ENCODE data around the gene MYRF. TPM values are rescaled to one million over a fixed set of nuclear protein-coding genes. Genes with fewer than 3 reads are reported as not detected.
A peak's percentile ranks its signal among the peaks of the same experiment; 100 is the strongest.

Gene MYRF
- total RNA-seq, 1 donor from 2014 or later: 0.30 TPM

GRCh38 chr11:61751384-61751783 is 1.1 kb upstream of the MYRF start:
- no peak for ATAC-seq
- intact Hi-C loops (cut with DNase I): no loop called here
- no peak for DNase-seq (ENCODE audit: missing footprints)

DNA sequence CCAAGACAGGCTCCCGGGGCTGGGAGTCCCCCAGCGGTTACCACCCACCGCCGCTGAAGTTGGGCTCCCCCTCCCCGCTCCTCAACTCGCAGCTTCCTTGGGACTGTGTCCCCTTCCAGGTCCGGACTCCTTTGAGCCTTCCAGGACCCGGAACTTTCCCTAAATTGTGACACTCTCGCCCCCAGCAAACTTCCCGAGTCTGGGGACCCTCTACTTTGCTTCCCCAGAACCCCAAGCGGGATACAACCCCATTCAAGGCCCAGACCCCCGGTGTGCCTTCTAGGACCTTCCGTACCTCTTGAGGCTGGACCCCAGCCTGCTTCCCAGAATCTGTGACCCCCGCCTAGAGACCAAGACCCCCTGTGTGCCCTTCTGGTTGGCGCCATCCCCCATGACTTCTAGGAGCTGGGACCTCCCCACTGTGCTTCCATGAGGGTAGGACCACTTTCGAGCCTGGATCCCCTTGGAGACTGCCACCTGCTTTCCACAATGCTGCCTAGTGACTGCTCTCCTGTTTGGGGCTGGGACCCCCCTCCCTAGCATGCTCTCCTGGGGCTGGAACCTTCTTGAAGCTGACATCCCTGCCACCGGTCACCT is 587 bp downstream of the MYRF start:
- intact Hi-C loops (cut with DNase I): loop anchor here (2.0 kb wide), 1 partner anchor 356 kb away; no protein-coding TSS in a partner anchor
- no peak for DNase-seq (ENCODE audit: missing footprints)
- no peak for ATAC-seq

- DNase-seq (ENCODE audit: missing footprints) (no peak), ATAC-seq (no peak)
- intact Hi-C loops (cut with DNase I): loop anchor here (2.0 kb wide), 1 partner anchor 355 kb away; no protein-coding TSS in a partner anchor
Measured at GRCh38 chr11:61753672-61754071, 1.2 kb downstream of the MYRF start.

- DNase-seq (ENCODE audit: missing footprints) (no peak), ATAC-seq (no peak)
- intact Hi-C loops (cut with DNase I): no loop called here
Measured at GRCh38 chr11:61754534-61755482, 2.4 kb downstream of the MYRF start.

DNA sequence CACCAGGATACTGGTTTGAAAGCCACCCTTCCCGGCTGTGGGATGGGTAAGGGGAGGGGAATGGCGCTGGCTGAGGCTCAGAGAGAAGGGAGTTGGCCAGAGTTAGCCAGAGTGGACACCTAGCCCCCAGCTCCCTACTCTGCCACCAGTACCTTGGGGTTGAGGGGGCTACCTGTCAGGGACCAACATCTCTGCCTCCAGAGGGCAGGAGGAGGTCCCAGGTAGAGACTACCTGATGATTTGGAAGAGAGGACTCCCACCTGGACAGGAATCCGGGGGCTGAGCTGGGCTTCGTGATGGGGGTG is 3.7 kb downstream of the MYRF start:
- ATAC-seq: no peak
- no peak for DNase-seq (ENCODE audit: missing footprints)
- intact Hi-C loops (cut with DNase I): no loop called here

GRCh38 chr11:61756452-61757212 is 4.2 kb downstream of the MYRF start:
- ATAC-seq (no peak), DNase-seq (ENCODE audit: missing footprints) (no peak)
- intact Hi-C loops (cut with DNase I): no loop called here

GRCh38 chr11:61757213-61757862 is 4.9 kb downstream of the MYRF start:
- intact Hi-C loops (cut with DNase I): no loop called here

DNA sequence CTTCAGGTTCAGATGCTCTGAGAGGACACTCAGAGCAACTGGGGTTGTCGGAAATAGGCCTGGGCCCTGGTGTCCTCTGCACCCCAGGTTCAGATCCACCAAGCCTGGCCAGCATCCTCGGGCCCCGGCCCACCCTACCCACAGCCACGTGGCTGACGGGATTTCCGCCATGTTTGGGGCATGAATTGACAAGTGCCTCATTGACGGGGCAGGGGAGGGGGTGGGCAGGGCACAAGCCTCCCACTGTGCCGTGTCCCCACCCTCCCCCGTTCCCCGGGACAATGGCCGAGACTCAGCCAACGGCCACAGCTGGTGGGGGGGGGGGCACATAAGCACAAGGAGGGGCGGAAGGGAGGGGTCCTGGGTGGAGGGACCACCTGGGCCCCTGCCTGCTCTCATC is 8.5 kb downstream of the MYRF start:
- DNase-seq (ENCODE audit: missing footprints): no peak
- no peak for ATAC-seq
- intact Hi-C loops (cut with DNase I): no loop called here

More at GRCh38 chr11:61757213-61757862, 4.9 kb downstream of the MYRF start:
- DNase-seq (ENCODE audit: missing footprints): no peak
- no peak for ATAC-seq

GRCh38 chr11:61761440-61762222 is 9.2 kb downstream of the MYRF start:
- intact Hi-C loops (cut with DNase I): no loop called here
- DNase-seq (ENCODE audit: missing footprints) (no peak), ATAC-seq (no peak)

DNA sequence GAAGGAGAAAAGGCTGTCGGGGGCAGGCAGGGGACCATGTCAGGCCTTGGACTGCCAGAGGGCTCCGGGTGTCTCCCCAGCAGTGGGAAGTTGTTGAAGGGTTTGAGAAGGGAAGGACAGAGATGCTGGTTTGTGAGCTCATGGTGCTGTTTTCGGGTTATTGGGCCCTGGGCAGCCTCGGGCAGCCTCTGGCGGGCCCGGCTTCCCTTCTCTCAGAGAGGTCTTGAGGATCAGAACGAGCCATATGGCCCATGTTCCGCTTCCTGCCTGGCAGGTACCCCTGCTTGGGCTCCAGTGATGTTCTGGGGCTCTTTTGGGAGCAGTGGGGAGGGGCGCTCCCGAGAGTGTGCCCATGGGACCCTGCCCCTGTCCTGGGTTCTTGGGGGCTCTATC is 9.8 kb downstream of the MYRF start:
- ATAC-seq: no peak
- intact Hi-C loops (cut with DNase I): no loop called here
- DNase-seq (ENCODE audit: missing footprints): no peak

GRCh38 chr11:61762798-61763197 is 10.4 kb downstream of the MYRF start:
- ATAC-seq (no peak), DNase-seq (ENCODE audit: missing footprints) (no peak)
- intact Hi-C loops (cut with DNase I): no loop called here

GRCh38 chr11:61763930-61764605 is 11.6 kb downstream of the MYRF start:
- ATAC-seq (no peak), DNase-seq (ENCODE audit: missing footprints) (no peak)
- intact Hi-C loops (cut with DNase I): no loop called here

- intact Hi-C loops (cut with DNase I): no loop called here
- ATAC-seq: peak; percentile 21
- DNase-seq (ENCODE audit: missing footprints): no peak
Measured at GRCh38 chr11:61764606-61765260, 12.3 kb downstream of the MYRF start.

- DNase-seq (ENCODE audit: missing footprints) (no peak), ATAC-seq (no peak)
- intact Hi-C loops (cut with DNase I): no loop called here
Measured at GRCh38 chr11:61765550-61766253, 13.3 kb downstream of the MYRF start.

- intact Hi-C loops (cut with DNase I): no loop called here
- ATAC-seq (no peak), DNase-seq (ENCODE audit: missing footprints) (no peak)
Measured at GRCh38 chr11:61766353-61766841, 14.0 kb downstream of the MYRF start.

- no peak for ATAC-seq
- intact Hi-C loops (cut with DNase I): no loop called here
- no peak for DNase-seq (ENCODE audit: missing footprints)
Measured at GRCh38 chr11:61768376-61769076, 16.1 kb downstream of the MYRF start.
